Fibroblast of villous mesenchyme (primary cell): ENCODE data around the gene TTLL1. TPM values are rescaled to one million over a fixed set of nuclear protein-coding genes. Genes with fewer than 3 reads are reported as not detected.
A peak's percentile ranks its signal among the peaks of the same experiment; 100 is the strongest.

ENCODE experiments used
- DNase-seq: peaks from one replicate; pipeline ENCODE4 v3.0.0-alpha.2; 2010; ENCODE audit warnings: low read depth
- H3K4me3 ChIP-seq: 2 replicates; pipeline ENCODE4 v1.5.1; 2011; ENCODE audit warnings: low read depth, mild to moderate bottlenecking, low read length
- CTCF ChIP-seq: IDR thresholded peaks from 2 replicates; pipeline ENCODE4 v1.5.1; 2012; ENCODE audit warnings: low read depth, mild to moderate bottlenecking, low read length; ENCODE audit not compliant: insufficient read depth
- total RNA-seq: library from RNA; depleted of rRNA; stranded (reverse); fragments of >200 nt; gene quantifications from 2 replicates; pipeline ENCODE4 v1.2.3, GENCODE V29; 2012

Gene TTLL1
- total RNA-seq: 8.2 and 11.0 TPM in 2 replicates

- peak; percentile 86 for DNase-seq
- peak; percentile 16 for TF ChIP-seq CTCF
- H3K4me3 ChIP-seq: peak within 1 kb of the TSS; percentile 73
These were observed at the start of gene TTLL1 for GRCh38 chr22:43088984-43089717. TSS of gene TTLL1 (minus strand) at chr22:43089391. CDS start at chr22:43075586, 13,805 bp downstream.

GRCh38 chr22:43136801-43137200, 47.6 kb upstream of the TTLL1 start:
- DNase-seq: no peak
- no peak overlapping the region for H3K4me3 ChIP-seq
- TF ChIP-seq CTCF: no peak

- no peak overlapping the region for H3K4me3 ChIP-seq
- TF ChIP-seq CTCF: peak; percentile 74
- peak; percentile 34 for DNase-seq
These were observed 47.1 kb upstream of the TTLL1 start for GRCh38 chr22:43136255-43136654.

- no peak for DNase-seq
- no peak for TF ChIP-seq CTCF
- H3K4me3 ChIP-seq: no peak overlapping the region
These were observed 46.4 kb upstream of the TTLL1 start for GRCh38 chr22:43135565-43135964.

- no peak for DNase-seq
- no peak for TF ChIP-seq CTCF
- H3K4me3 ChIP-seq: no peak overlapping the region
These were observed 45.4 kb upstream of the TTLL1 start for GRCh38 chr22:43134553-43134952.

GRCh38 chr22:43133401-43133800, 44.2 kb upstream of the TTLL1 start:
- TF ChIP-seq CTCF: no peak
- no peak overlapping the region for H3K4me3 ChIP-seq
- DNase-seq: no peak

GRCh38 chr22:43131773-43132501, 42.7 kb upstream of the TTLL1 start:
- H3K4me3 ChIP-seq: no peak overlapping the region
- no peak for DNase-seq
- no peak for TF ChIP-seq CTCF
